GM08714 (cell line): ENCODE results near the gene TNPO2.

Experiments
- H3K4me3 ChIP-seq: fragments of 200-500 bp; sonication (Bioruptor generic); 2 replicates; pipeline ENCODE4 v1.5.1; 2014; ENCODE audit warnings: mild to moderate bottlenecking, low read length, inconsistent platforms
- ZNF274 ChIP-seq: IDR thresholded peaks from 2 replicates; pipeline ENCODE4 v1.6.1; 2012; ENCODE audit warnings: mild to moderate bottlenecking, low read depth, low read length

The TNPO2 gene

GRCh38 chr19:12705654-12706331 lies 17.9 kb downstream of the TNPO2 start:
- H3K4me3 ChIP-seq = no peak overlapping the region
- TF ChIP-seq ZNF274 = no peak

GRCh38 chr19:12705169-12705568 lies 18.6 kb downstream of the TNPO2 start:
- no peak for TF ChIP-seq ZNF274
- H3K4me3 ChIP-seq = no peak overlapping the region

- TF ChIP-seq ZNF274 = no peak
- H3K4me3 ChIP-seq = no peak overlapping the region
These were observed 20.7 kb downstream of the TNPO2 start for GRCh38 chr19:12703046-12703445.

- no peak overlapping the region for H3K4me3 ChIP-seq
- TF ChIP-seq ZNF274 = no peak
These were observed 22.0 kb downstream of the TNPO2 start for GRCh38 chr19:12701596-12702282.

- H3K4me3 ChIP-seq = no peak overlapping the region
- TF ChIP-seq ZNF274 = no peak
These were observed 25.6 kb downstream of the TNPO2 start for GRCh38 chr19:12698138-12698537.

GRCh38 chr19:12697425-12697824 lies 26.3 kb downstream of the TNPO2 start:
- peak overlapping the region; percentile 77; the same call in 1 of the 2 replicates for H3K4me3 ChIP-seq

- peak within 1 kb of the TSS; percentile 77 for H3K4me3 ChIP-seq
- TF ChIP-seq ZNF274 = no peak
These were observed 27.1 kb downstream of the TNPO2 start, which contains the start of gene FBXW9 for GRCh38 chr19:12696366-12697335. FBXW9 (minus strand) TSS chr19:12696631; CDS start chr19:12696581, 50 bp downstream.

- H3K4me3 ChIP-seq = peak overlapping the region; percentile 77
- TF ChIP-seq ZNF274 = no peak
These were observed 27.8 kb downstream of the TNPO2 start for GRCh38 chr19:12695997-12696365.

GRCh38 chr19:12695514-12695913 lies 28.2 kb downstream of the TNPO2 start:
- TF ChIP-seq ZNF274 = no peak
- peak overlapping the region; percentile 77; the same call in 1 of the 2 replicates for H3K4me3 ChIP-seq

- TF ChIP-seq ZNF274 = no peak
- no peak overlapping the region for H3K4me3 ChIP-seq
These were observed 28.6 kb downstream of the TNPO2 start for GRCh38 chr19:12695096-12695495.

GRCh38 chr19:12694641-12695040 lies 29.1 kb downstream of the TNPO2 start:
- no peak overlapping the region for H3K4me3 ChIP-seq
- TF ChIP-seq ZNF274 = no peak

GRCh38 chr19:12692960-12693359 lies 30.8 kb downstream of the TNPO2 start:
- TF ChIP-seq ZNF274 = no peak
- H3K4me3 ChIP-seq = no peak overlapping the region

- H3K4me3 ChIP-seq = no peak overlapping the region
- TF ChIP-seq ZNF274 = no peak
These were observed 34.0 kb downstream of the TNPO2 start for GRCh38 chr19:12689581-12690216.

GRCh38 chr19:12689012-12689411 lies 34.7 kb downstream of the TNPO2 start:
- TF ChIP-seq ZNF274 = no peak
- no peak overlapping the region for H3K4me3 ChIP-seq
